OCI-LY1 (cell line): ENCODE data around the gene VGLL4.

ENCODE experiments used
- H2AFZ ChIP-seq: fragments of 200-600 bp; sonication (generic), shearing (Covaris generic); 2 replicates; pipeline ENCODE4 v1.6.0; 2014; ENCODE audit warnings: antibody characterized with exemption, mild to moderate bottlenecking, low read length
- H3F3A ChIP-seq: fragments of 200-600 bp; sonication (generic), shearing (Covaris generic); 2 replicates; pipeline ENCODE4 v1.6.0; 2014; ENCODE audit warnings: mild to moderate bottlenecking, antibody characterized with exemption, low read length, moderate library complexity; ENCODE audit not compliant: insufficient read depth
- H3K27ac ChIP-seq: fragments of 200-600 bp; sonication (generic); 2 replicates; pipeline ENCODE4 v1.5.1; 2014; ENCODE audit warnings: low read length, mixed run types, mild to moderate bottlenecking, low read depth; ENCODE audit not compliant: poor library complexity, severe bottlenecking
- H3K27me3 ChIP-seq: fragments of 200-600 bp; sonication (generic); 2 replicates; pipeline ENCODE4 v1.6.0; 2014; ENCODE audit warnings: antibody characterized with exemption, mild to moderate bottlenecking, low read length, moderate library complexity; ENCODE audit not compliant: insufficient read depth
- H3K36me3 ChIP-seq: fragments of 200-600 bp; sonication (generic); 2 replicates; pipeline ENCODE4 v1.6.1; 2014; ENCODE audit warnings: mild to moderate bottlenecking, antibody characterized with exemption, low read length, moderate library complexity, mixed read lengths; ENCODE audit not compliant: insufficient read depth
- H3K4me1 ChIP-seq: fragments of 200-600 bp; sonication (generic); 2 replicates; pipeline ENCODE4 v1.5.1; 2014; ENCODE audit warnings: mild to moderate bottlenecking, low read length, moderate library complexity; ENCODE audit not compliant: insufficient read depth, severe bottlenecking
- H3K4me2 ChIP-seq: fragments of 200-600 bp; sonication (generic), shearing (Covaris generic); 2 replicates; pipeline ENCODE4 v1.6.1; 2014; ENCODE audit warnings: low read length
- H3K4me3 ChIP-seq: fragments of 200-600 bp; sonication (generic); 2 replicates; pipeline ENCODE4 v1.5.1; 2014; ENCODE audit warnings: low read length, low read depth, mild to moderate bottlenecking, mixed read lengths; ENCODE audit not compliant: poor library complexity, severe bottlenecking
- H3K79me2 ChIP-seq: fragments of 200-600 bp; shearing (Covaris generic); 2 replicates; pipeline ENCODE4 v1.6.1; 2016; ENCODE audit warnings: mixed run types, low read length, mixed read lengths; ENCODE audit not compliant: insufficient read depth
- H3K9ac ChIP-seq: fragments of 200-600 bp; sonication (generic), shearing (Covaris generic); 2 replicates; pipeline ENCODE4 v1.6.1; 2014; ENCODE audit warnings: mild to moderate bottlenecking, low read length, mixed read lengths
- H3K9me2 ChIP-seq: fragments of 200-600 bp; sonication (generic), shearing (Covaris generic); 2 replicates; pipeline ENCODE4 v1.6.1; 2014; ENCODE audit warnings: low read depth, mild to moderate bottlenecking, low read length, mixed read lengths
- H3K9me3 ChIP-seq: fragments of 200-600 bp; shearing (Covaris generic); 2 replicates; pipeline ENCODE4 v1.6.1; 2014; ENCODE audit warnings: low read length, mixed read lengths
- H4K20me1 ChIP-seq: fragments of 200-600 bp; sonication (generic), shearing (Covaris generic); 2 replicates; pipeline ENCODE4 v1.6.0; 2016; ENCODE audit warnings: mild to moderate bottlenecking, low read length; ENCODE audit not compliant: insufficient read depth
- EZH2 ChIP-seq: fragments of 200-600 bp; sonication (generic), shearing (Covaris generic); IDR thresholded peaks from 2 replicates; pipeline ENCODE4 v1.8.0; 2017; ENCODE audit warnings: borderline replicate concordance, mixed run types, mild to moderate bottlenecking, antibody characterized with exemption, low read length, moderate library complexity, mixed read lengths
- TF ChIP-seq, protein P1 (sequence below): fragments of 200-600 bp; sonication (generic), shearing (Covaris generic); IDR thresholded peaks from 2 replicates; pipeline ENCODE4 v1.5.1; 2017; ENCODE audit warnings: mild to moderate bottlenecking, antibody characterized with exemption, low read length, moderate library complexity, mixed read lengths

The VGLL4 gene

DNA sequence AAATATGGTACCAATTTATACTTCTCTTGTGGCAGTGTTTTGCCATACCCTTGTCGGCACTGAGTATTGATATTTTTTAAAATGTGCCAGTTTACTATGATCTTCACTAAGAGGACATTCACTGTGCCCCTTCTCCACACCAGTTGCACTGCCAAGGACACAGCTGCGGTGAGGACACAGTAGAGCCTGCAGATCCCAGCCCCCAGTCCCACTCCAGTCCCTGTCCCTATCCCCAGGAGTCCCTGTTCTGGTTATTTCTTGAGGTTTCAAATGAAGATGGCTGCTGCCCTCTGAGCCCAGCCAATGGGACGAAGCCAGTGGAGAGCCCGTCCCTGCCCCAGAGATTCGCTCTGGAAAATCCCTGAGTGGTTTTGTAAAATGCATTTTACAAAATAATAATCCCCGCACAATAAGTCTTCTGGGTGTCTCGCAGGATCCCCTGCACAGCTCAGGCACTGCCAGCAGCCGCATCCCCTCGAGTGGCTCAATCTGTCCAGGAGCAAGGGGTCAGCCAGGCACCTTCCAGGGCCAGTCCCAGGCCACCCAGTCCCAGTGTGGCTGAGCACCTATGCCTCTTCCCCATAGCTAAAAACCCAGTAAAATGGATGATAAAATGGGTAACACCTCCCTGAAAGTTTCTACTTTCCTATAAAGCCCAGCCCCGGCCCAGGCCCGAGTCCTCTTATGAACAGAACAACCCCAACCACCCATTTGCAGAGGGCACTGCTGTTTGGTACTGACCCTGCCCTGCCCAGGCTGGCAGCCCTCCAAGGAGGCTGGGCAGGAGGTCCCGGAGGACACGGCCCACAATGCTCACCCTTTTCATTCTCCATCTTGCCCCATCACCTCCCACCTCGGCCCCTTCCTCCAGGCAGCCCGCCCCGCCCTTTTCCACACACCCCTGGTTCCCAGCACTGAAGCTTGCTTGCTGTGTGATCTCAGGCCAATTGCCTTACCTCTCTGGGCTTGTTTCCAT, 91.1 kb downstream of the VGLL4 start:
- Histone ChIP-seq H3K4me1 (peaks cover 36% of the 10 kb centered on the region), H3K9me2 (no peaks in the 10 kb centered on the region), H3K27ac (no peak overlapping the region), H4K20me1 (no peaks in the 10 kb centered on the region), H3K27me3 (no peaks in the 10 kb centered on the region), H3F3A (0 out of 2 replicates have a peak, but pooled peaks cover 6% of the 10 kb centered on the region), H2AFZ (no peak overlapping the region), H3K4me3 (no peak overlapping the region), H3K9me3 (no peaks in the 10 kb centered on the region), H3K79me2 (no peaks in the 10 kb centered on the region), H3K36me3 (peaks cover 55% of the 10 kb centered on the region; the same call in 1 of the 2 replicates), H3K4me2 (no peak overlapping the region), H3K9ac (no peak overlapping the region)
- TF ChIP-seq, protein P1, sequence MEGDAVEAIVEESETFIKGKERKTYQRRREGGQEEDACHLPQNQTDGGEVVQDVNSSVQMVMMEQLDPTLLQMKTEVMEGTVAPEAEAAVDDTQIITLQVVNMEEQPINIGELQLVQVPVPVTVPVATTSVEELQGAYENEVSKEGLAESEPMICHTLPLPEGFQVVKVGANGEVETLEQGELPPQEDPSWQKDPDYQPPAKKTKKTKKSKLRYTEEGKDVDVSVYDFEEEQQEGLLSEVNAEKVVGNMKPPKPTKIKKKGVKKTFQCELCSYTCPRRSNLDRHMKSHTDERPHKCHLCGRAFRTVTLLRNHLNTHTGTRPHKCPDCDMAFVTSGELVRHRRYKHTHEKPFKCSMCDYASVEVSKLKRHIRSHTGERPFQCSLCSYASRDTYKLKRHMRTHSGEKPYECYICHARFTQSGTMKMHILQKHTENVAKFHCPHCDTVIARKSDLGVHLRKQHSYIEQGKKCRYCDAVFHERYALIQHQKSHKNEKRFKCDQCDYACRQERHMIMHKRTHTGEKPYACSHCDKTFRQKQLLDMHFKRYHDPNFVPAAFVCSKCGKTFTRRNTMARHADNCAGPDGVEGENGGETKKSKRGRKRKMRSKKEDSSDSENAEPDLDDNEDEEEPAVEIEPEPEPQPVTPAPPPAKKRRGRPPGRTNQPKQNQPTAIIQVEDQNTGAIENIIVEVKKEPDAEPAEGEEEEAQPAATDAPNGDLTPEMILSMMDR = no peak
- TF ChIP-seq EZH2 = no peak

DNA sequence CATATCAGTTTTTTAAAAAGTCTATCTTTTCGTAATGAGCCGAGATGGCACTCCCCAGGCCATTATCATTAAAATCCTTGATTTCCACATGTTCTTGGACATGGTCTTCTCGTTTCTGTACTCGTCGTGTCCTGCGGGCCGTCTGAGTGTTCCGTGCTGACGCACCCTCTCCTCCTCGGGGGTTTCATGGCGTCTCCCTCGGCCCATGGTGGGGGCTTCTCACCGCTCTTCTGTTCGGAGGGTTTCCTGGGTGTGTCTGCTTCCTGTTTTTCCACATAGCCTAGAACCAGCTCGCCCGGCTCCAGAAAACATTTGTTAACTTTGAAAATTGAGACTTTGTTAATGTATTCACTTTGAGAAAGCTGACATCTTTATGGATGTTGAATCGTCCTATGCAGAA, 92.7 kb downstream of the VGLL4 start:
- Histone ChIP-seq H3K9me2 (no peaks in the 10 kb centered on the region), H3K4me1 (peaks cover 27% of the 10 kb centered on the region), H3K9ac (no peak overlapping the region), H3K36me3 (peaks cover 41% of the 10 kb centered on the region; the same call in 1 of the 2 replicates), H3K4me2 (no peak overlapping the region), H2AFZ (no peak overlapping the region), H3K27me3 (no peaks in the 10 kb centered on the region), H3K9me3 (no peaks in the 10 kb centered on the region), H3K4me3 (no peak overlapping the region), H3K27ac (no peak overlapping the region), H3K79me2 (no peaks in the 10 kb centered on the region), H4K20me1 (no peaks in the 10 kb centered on the region), H3F3A (0 out of 2 replicates have a peak, but pooled peaks cover 6% of the 10 kb centered on the region)
- no peak for TF ChIP-seq EZH2
- TF ChIP-seq, protein P1 = no peak

DNA sequence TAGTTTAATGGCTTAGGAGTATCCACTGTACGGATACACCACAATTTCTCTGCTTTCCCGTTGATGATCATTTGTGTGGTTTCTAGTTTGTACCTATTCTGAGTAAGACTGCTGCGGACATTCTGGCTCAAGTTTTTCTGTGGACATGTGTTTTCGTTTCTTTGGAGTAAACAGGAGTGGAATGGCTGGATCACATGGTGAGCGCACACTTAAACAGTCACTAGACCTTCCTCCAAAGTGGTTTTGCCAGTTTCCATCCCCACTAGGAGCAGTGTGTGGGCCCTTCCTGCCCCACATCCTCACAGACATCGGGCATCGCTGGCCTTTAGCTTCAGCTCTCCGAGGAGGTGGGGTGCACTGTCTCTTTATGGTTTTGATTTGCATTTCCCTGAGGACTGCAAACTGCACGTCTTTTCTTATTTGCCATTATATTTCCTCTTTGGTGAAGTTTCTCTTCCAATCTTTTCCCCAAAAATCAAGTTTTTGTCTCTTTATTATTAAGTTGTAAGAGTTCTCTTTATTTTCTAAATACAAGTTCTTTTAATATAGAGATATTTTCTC, 94.1 kb downstream of the VGLL4 start:
- Histone ChIP-seq H3K9me3 (no peaks in the 10 kb centered on the region), H3K27ac (peak overlapping the region; percentile 71), H3K4me1 (peaks cover 27% of the 10 kb centered on the region), H3K27me3 (no peaks in the 10 kb centered on the region), H3K4me2 (no peak overlapping the region), H4K20me1 (no peaks in the 10 kb centered on the region), H3F3A (0 out of 2 replicates have a peak, but pooled peaks cover 6% of the 10 kb centered on the region), H3K9me2 (no peaks in the 10 kb centered on the region), H2AFZ (no peak overlapping the region), H3K4me3 (no peak overlapping the region), H3K79me2 (no peaks in the 10 kb centered on the region), H3K9ac (no peak overlapping the region), H3K36me3 (peaks cover 27% of the 10 kb centered on the region; the same call in 1 of the 2 replicates)
- TF ChIP-seq EZH2 = no peak
- TF ChIP-seq, protein P1 = no peak
